K562 (cell line): ENCODE measurements around the gene CS. TPM values are rescaled to one million over a fixed set of nuclear protein-coding genes. Genes with fewer than 3 reads are reported as not detected.

Experiments
- ATF4 ChIP-seq: fragments of 450-650 bp; formaldehyde crosslinking; IDR thresholded peaks from 2 replicates; pipeline ENCODE4 v1.4.0; 2022; ENCODE audit warnings: mild to moderate bottlenecking, moderate library complexity
- BACH1 ChIP-seq: fragments of 200-800 bp; sonication (Bioruptor generic); IDR thresholded peaks from 2 replicates; pipeline ENCODE4 v1.6.1; 2016; ENCODE audit warnings: missing genetic modification characterization, missing compliant biosample characterization
- CBX3 ChIP-seq, 2 experiments: IDR thresholded peaks; 1 replicate in 1 of 2; 2 replicates in 1 of 2; pipeline ENCODE4 v1.6.1; 2012; ENCODE audit warnings: inconsistent platforms in 2 of 2, low read length in 2 of 2, borderline replicate concordance in 1 of 2, control low read depth in 1 of 2
- CTCFL ChIP-seq: IDR thresholded peaks from 2 replicates; pipeline ENCODE4 v1.6.1; 2011; ENCODE audit warnings: borderline replicate concordance, low read depth, mild to moderate bottlenecking, moderate library complexity, low read length; ENCODE audit not compliant: insufficient read depth, poor library complexity, severe bottlenecking
- E2F3 ChIP-seq: fragments of 250-450 bp; sonication (Bioruptor Pico); IDR thresholded peaks from 2 replicates; pipeline ENCODE4 v1.4.0; 2020; ENCODE audit warnings: mild to moderate bottlenecking
- FOXK1 ChIP-seq: sonication (generic); formaldehyde crosslinking; IDR thresholded peaks from 2 replicates; pipeline ENCODE4 v1.8.0; 2022; ENCODE audit warnings: missing genetic modification reagents, mild to moderate bottlenecking, borderline replicate concordance
- HDGF ChIP-seq: fragments of 450-650 bp; IDR thresholded peaks from 2 replicates; pipeline ENCODE4 v1.6.1; 2016
- HOXB6 ChIP-seq: fragments of 250-450 bp; sonication (Bioruptor Pico); IDR thresholded peaks from 2 replicates; pipeline ENCODE4 v1.5.1; 2022; ENCODE audit warnings: mild to moderate bottlenecking, borderline replicate concordance
- MECOM ChIP-seq: fragments of 250-450 bp; sonication (Bioruptor Pico); IDR thresholded peaks from 2 replicates; pipeline ENCODE4 v1.8.0; 2022; ENCODE audit warnings: inconsistent platforms
- NCOA2 ChIP-seq, 2 experiments: fragments of 450-650 bp; IDR thresholded peaks; 2 replicates each; pipeline ENCODE4 v1.6.1; 2018; ENCODE audit warnings: mild to moderate bottlenecking in 2 of 2, moderate library complexity in 1 of 2; ENCODE audit not compliant: partially characterized antibody in 2 of 2
- NFIC ChIP-seq: fragments of 450-650 bp; IDR thresholded peaks from 2 replicates; pipeline ENCODE4 v1.6.1; 2017; ENCODE audit warnings: mild to moderate bottlenecking, inconsistent platforms
- PTRF ChIP-seq: fragments of 450-650 bp; IDR thresholded peaks from 2 replicates; pipeline ENCODE4 v1.6.1; 2016; ENCODE audit warnings: mild to moderate bottlenecking, missing genetic modification characterization, missing compliant biosample characterization
- PURB ChIP-seq: sonication (generic); formaldehyde crosslinking; IDR thresholded peaks from 2 replicates; pipeline ENCODE4 v1.9.0; 2021; ENCODE audit warnings: low read depth, mild to moderate bottlenecking, missing genetic modification reagents
- SFPQ ChIP-seq: fragments of 200-400 bp; formaldehyde crosslinking; IDR thresholded peaks from 2 replicates; pipeline ENCODE4 v1.6.1; 2017; ENCODE audit warnings: mild to moderate bottlenecking, low read depth, low read length, moderate library complexity
- SNIP1 ChIP-seq: fragments of 450-650 bp; IDR thresholded peaks from 2 replicates; pipeline ENCODE4 v1.7.1; 2017; ENCODE audit warnings: low read depth, mild to moderate bottlenecking
- THAP12 ChIP-seq: fragments of 250-450 bp; sonication (Bioruptor Pico); IDR thresholded peaks from 2 replicates; pipeline ENCODE4 v1.9.0; 2021; ENCODE audit warnings: mild to moderate bottlenecking, inconsistent platforms
- ZBTB1 ChIP-seq: sonication (generic); formaldehyde crosslinking; IDR thresholded peaks from 2 replicates; pipeline ENCODE4 v1.8.1; 2023; ENCODE audit warnings: missing genetic modification reagents, low read depth, mild to moderate bottlenecking, borderline replicate concordance
- ZC3H11A ChIP-seq: IDR thresholded peaks from 2 replicates; pipeline ENCODE4 v1.6.1; 2012; ENCODE audit warnings: low read depth, low read length, improper control_type of control experiment
- ZNF395 ChIP-seq: fragments of 200-800 bp; sonication (Bioruptor generic); IDR thresholded peaks from 2 replicates; pipeline ENCODE4 v1.6.1; 2017; ENCODE audit warnings: missing genetic modification characterization, missing compliant biosample characterization
- polyA plus RNA-seq, 8 experiments: library from polyadenylated mRNA; depleted of rRNA in 4 of 8; stranded (reverse) in 5 of 8; unstranded in 3 of 8; fragments of >200 nt; fragmentation: Nextera tagmentation in 2 of 8; fragmentation: Illumina TruSeq in 1 of 8; extraction: Ambion mirVana in 2 of 8; extraction: Trizol in 1 of 8; gene quantifications; 2 replicates each; pipeline versions ENCODE4 v1.2.1 to v1.2.3, GENCODE V29; 2011 to 2014; ENCODE audit warnings: inconsistent platforms in 1 of 8, missing spikeins in 1 of 8
- total RNA-seq, 7 experiments: library from RNA; depleted of rRNA in 6 of 7; stranded (reverse); fragments of >200 nt in 6 of 7; fragmentation: Illumina TruSeq in 2 of 7; extraction: Trizol in 2 of 7; gene quantifications; 2 replicates each; pipeline versions ENCODE4 v1.2.1 to v1.2.3, GENCODE V29; 2011 to 2021; ENCODE audit warnings: low replicate concordance in 1 of 7

CS gene
- total and polyA plus RNA-seq, 9 of the 15 experiments (the other 6 are each of a cell fraction or from before 2014, with no cell fraction given), result 99.9 to 390 (median 149) TPM

GRCh38 chr12:56333197-56333678 is 33.1 kb upstream of the CS start (continued):
- TF ChIP-seq E2F3 (CRISPR knock-in tag), result no peak
- TF ChIP-seq ZNF395, result no peak
- TF ChIP-seq MECOM (CRISPR knock-in tag), result no peak
- TF ChIP-seq ZC3H11A, result no peak
- TF ChIP-seq PTRF (tag), result no peak
- TF ChIP-seq ATF4 (CRISPR knock-in tag), result no peak
- TF ChIP-seq PURB (CRISPR knock-in tag), result no peak
- no peak for TF ChIP-seq ZBTB1
- TF ChIP-seq CTCFL, result no peak
- no peak for TF ChIP-seq BACH1 (tag)
- TF ChIP-seq HOXB6, result no peak
- TF ChIP-seq CBX3 (IDR thresholded peaks at IDR 0.05; ENCODE audit: borderline replicate concordance in 1 of 2, low read length in 2 of 2), result no peak
- 0 out of 2 replicates have a peak, but pooled peaks have one; percentile 15 for TF ChIP-seq THAP12 (CRISPR knock-in tag)
- no peak for TF ChIP-seq HDGF
- no peak for TF ChIP-seq SFPQ
- 0 out of 2 replicates have a peak, but pooled peaks have one; percentile 19 for TF ChIP-seq NFIC
- TF ChIP-seq NCOA2 (IDR thresholded peaks at IDR 0.05; ENCODE audit: partially characterized antibody in 2 of 2), result no peak
- no peak for TF ChIP-seq SNIP1
- TF ChIP-seq FOXK1 (CRISPR knock-in tag), result no peak
